HepG2 (cell line): ENCODE data around the gene SELENOS. TPM values are rescaled to one million over a fixed set of nuclear protein-coding genes. Genes with fewer than 3 reads are reported as not detected.

ENCODE experiments used
- PAXIP1 ChIP-seq: sonication (generic); formaldehyde crosslinking; conservative IDR thresholded peaks from 2 replicates; pipeline ENCODE4 v1.4.0; 2020; ENCODE audit warnings: mild to moderate bottlenecking, missing genetic modification reagents, moderate library complexity
- PBX3 ChIP-seq: sonication (generic); formaldehyde crosslinking; IDR thresholded peaks from 2 replicates; pipeline ENCODE4 v1.8.1; 2023; ENCODE audit warnings: missing genetic modification reagents, inconsistent platforms, borderline replicate concordance
- RBM22 ChIP-seq: fragments of 200-400 bp; formaldehyde crosslinking; optimal IDR thresholded peaks from 2 replicates; pipeline ENCODE3; 2017; ENCODE audit warnings: mild to moderate bottlenecking, low read length, moderate library complexity
- TAF1 ChIP-seq: sonication (generic); formaldehyde crosslinking; IDR thresholded peaks from 2 replicates; pipeline ENCODE4 v1.4.0; 2020; ENCODE audit warnings: missing genetic modification reagents
- ZHX2 ChIP-seq, 2 experiments: sonication (generic) in 1 of 2; formaldehyde crosslinking in 1 of 2; IDR thresholded peaks; 2 replicates each; pipeline versions ENCODE4 v1.6.1 to v1.9.0; 2014 to 2022; ENCODE audit warnings: antibody characterized with exemption in 1 of 2, borderline replicate concordance in 1 of 2, inconsistent platforms in 1 of 2, low read depth in 1 of 2, missing genetic modification reagents in 1 of 2
- ZNF292 ChIP-seq: sonication (generic); formaldehyde crosslinking; IDR thresholded peaks from 2 replicates; pipeline ENCODE4 v1.8.1; 2022; ENCODE audit warnings: mild to moderate bottlenecking, low read depth, missing genetic modification reagents, borderline replicate concordance
- ZNF441 ChIP-seq: sonication (generic); formaldehyde crosslinking; IDR thresholded peaks from 2 replicates; pipeline ENCODE4 v1.7.0; 2021; ENCODE audit warnings: missing genetic modification reagents, borderline replicate concordance
- ZNF546 ChIP-seq: sonication (generic); formaldehyde crosslinking; conservative IDR thresholded peaks from 2 replicates; pipeline ENCODE4 v1.8.1; 2023; ENCODE audit warnings: mild to moderate bottlenecking, missing genetic modification reagents
- ZNF567 ChIP-seq: sonication (generic); formaldehyde crosslinking; IDR thresholded peaks from 2 replicates; pipeline ENCODE4 v1.8.1; 2023; ENCODE audit warnings: mild to moderate bottlenecking, missing genetic modification reagents, borderline replicate concordance
- ZNF614 ChIP-seq: IDR thresholded peaks from 2 replicates; pipeline ENCODE4 v1.6.1; 2018; ENCODE audit warnings: missing biosample characterization, missing genetic modification reagents, inconsistent platforms, borderline replicate concordance
- ZNF800 ChIP-seq: sonication (generic); formaldehyde crosslinking; IDR thresholded peaks from 2 replicates; pipeline ENCODE4 v1.4.0; 2020; ENCODE audit warnings: missing genetic modification reagents
- polyA plus RNA-seq, 8 experiments: library from polyadenylated mRNA; depleted of rRNA in 3 of 8; stranded (reverse) in 7 of 8; unstranded in 1 of 8; fragments of >200 nt; fragmentation: Illumina TruSeq in 4 of 8; extraction: Trizol in 4 of 8; gene quantifications; 2 replicates each; pipeline versions ENCODE4 v1.2.1 to v1.2.3, GENCODE V29; 2011 to 2016; ENCODE audit warnings: low read depth in 4 of 8, missing spikeins in 1 of 8, mixed read lengths in 1 of 8; ENCODE audit not compliant: insufficient read depth in 1 of 8
- total RNA-seq, 5 experiments: library from RNA; depleted of rRNA; stranded (reverse); fragments of >200 nt; fragmentation: Illumina TruSeq; extraction: Trizol; gene quantifications; 2 replicates each; pipeline ENCODE4 v1.2.3, GENCODE V29; 2016; ENCODE audit warnings: low read depth in 1 of 5

Gene SELENOS
- total and polyA plus RNA-seq, 2 of the 13 experiments (the other 11 are each of a cell fraction or from before 2014, with no cell fraction given) = 63.0 to 66.1 TPM

- 0 out of 2 replicates have a peak, but pooled peaks have one; percentile 70 for TF ChIP-seq ZNF800 (CRISPR knock-in tag)
- 0 out of 2 replicates have a peak, but pooled peaks have one; percentile 29 for TF ChIP-seq ZNF546 (CRISPR knock-in tag)
- TF ChIP-seq PAXIP1 (CRISPR knock-in tag) = no peak; the same call in 1 of the 2 replicates
- no peak for TF ChIP-seq ZHX2 (IDR thresholded peaks at IDR 0.05; ENCODE audit: low read depth)
- 0 out of 2 replicates have a peak, but pooled peaks have one; percentile 77 for TF ChIP-seq ZHX2 (CRISPR knock-in tag; IDR thresholded peaks at IDR 0.05; ENCODE audit: borderline replicate concordance)
- no peak for TF ChIP-seq ZNF292 (CRISPR knock-in tag)
- TF ChIP-seq ZNF567 = no peak
- TF ChIP-seq TAF1 (CRISPR knock-in tag) = peak; percentile 64
- no peak for TF ChIP-seq ZNF614 (CRISPR knock-in tag)
- TF ChIP-seq PBX3 = no peak
- TF ChIP-seq ZNF441 (CRISPR knock-in tag) = 0 out of 2 replicates have a peak, but pooled peaks have one; percentile 19
- no peak for TF ChIP-seq RBM22
Measured at GRCh38 chr15:101277038-101277822, at the start of gene SELENOS (continued).
